Kidney epithelial cell (primary cell): ENCODE data around the gene KCTD5. TPM values are rescaled to one million over a fixed set of nuclear protein-coding genes. Genes with fewer than 3 reads are reported as not detected.

Experiments
- DNase-seq: peaks from one replicate; pipeline ENCODE4 v3.0.0-alpha.2; 2010; ENCODE audit warnings: low read depth
- H3K27me3 ChIP-seq: 2 replicates; pipeline ENCODE4 v1.6.0; 2011; ENCODE audit warnings: low read length; ENCODE audit not compliant: control insufficient read depth, insufficient read depth
- H3K36me3 ChIP-seq: 2 replicates; pipeline ENCODE4 v1.5.1; 2011; ENCODE audit warnings: low read length; ENCODE audit not compliant: control insufficient read depth, insufficient read depth
- H3K4me3 ChIP-seq: 2 replicates; pipeline ENCODE4 v1.5.1; 2011; ENCODE audit warnings: low read depth, mild to moderate bottlenecking, control low read depth, low read length
- CTCF ChIP-seq: IDR thresholded peaks from 2 replicates; pipeline ENCODE4 v1.5.1; 2011; ENCODE audit warnings: mild to moderate bottlenecking, moderate library complexity, low read length, control low read depth, inconsistent platforms; ENCODE audit not compliant: insufficient read depth, poor library complexity, severe bottlenecking
- total RNA-seq: library from RNA; depleted of rRNA; stranded (reverse); fragments of >200 nt; gene quantifications from 2 replicates; pipeline ENCODE4 v1.2.3, GENCODE V29; 2015

Gene KCTD5
- total RNA-seq, 1 donor from 2014 or later = 47.4 TPM

GRCh38 chr16:2734844-2735515 is 52.7 kb downstream of the KCTD5 start:
- no peak for DNase-seq
- H3K27me3 ChIP-seq = no peaks in the 10 kb centered on the region
- no peaks in the 10 kb centered on the region for H3K36me3 ChIP-seq
- no peak for TF ChIP-seq CTCF
- H3K4me3 ChIP-seq = no peak overlapping the region

GRCh38 chr16:2736476-2737237 is 54.3 kb downstream of the KCTD5 start:
- no peak for TF ChIP-seq CTCF
- no peaks in the 10 kb centered on the region for H3K27me3 ChIP-seq
- no peaks in the 10 kb centered on the region for H3K36me3 ChIP-seq
- DNase-seq = no peak
- no peak overlapping the region for H3K4me3 ChIP-seq

GRCh38 chr16:2737238-2737605 is 54.9 kb downstream of the KCTD5 start:
- Histone ChIP-seq H3K36me3 (no peaks in the 10 kb centered on the region), H3K4me3 (no peak overlapping the region), H3K27me3 (no peaks in the 10 kb centered on the region)
- TF ChIP-seq CTCF = no peak
- DNase-seq = no peak

GRCh38 chr16:2737895-2738418 is 55.6 kb downstream of the KCTD5 start:
- no peak for TF ChIP-seq CTCF
- no peak overlapping the region for H3K4me3 ChIP-seq
- no peaks in the 10 kb centered on the region for H3K27me3 ChIP-seq
- DNase-seq = no peak
- no peaks in the 10 kb centered on the region for H3K36me3 ChIP-seq

- H3K27me3 ChIP-seq = no peaks in the 10 kb centered on the region
- no peaks in the 10 kb centered on the region for H3K36me3 ChIP-seq
- no peak for DNase-seq
- no peak for TF ChIP-seq CTCF
- H3K4me3 ChIP-seq = no peak overlapping the region
These were observed 56.3 kb downstream of the KCTD5 start for GRCh38 chr16:2738615-2739014.
